Endodermal cell (in vitro differentiated cells): ENCODE data around the gene GCM1. TPM values are rescaled to one million over a fixed set of nuclear protein-coding genes. Genes with fewer than 3 reads are reported as not detected.

Experiments used
- DNase-seq: peaks from one replicate; pipeline ENCODE4 v3.0.0-alpha.2; 2017
- H3K27ac ChIP-seq: 2 replicates; pipeline ENCODE4 v1.5.1; 2013; ENCODE audit warnings: mild to moderate bottlenecking, low read depth, low read length, moderate library complexity
- H3K27me3 ChIP-seq: 2 replicates; pipeline ENCODE4 v1.6.1; 2013; ENCODE audit warnings: mild to moderate bottlenecking, low read length, moderate library complexity; ENCODE audit not compliant: insufficient read depth, control insufficient read depth, poor library complexity, severe bottlenecking
- H3K36me3 ChIP-seq: 2 replicates; pipeline ENCODE4 v1.7.0; 2013; ENCODE audit warnings: mild to moderate bottlenecking, low read length, moderate library complexity; ENCODE audit not compliant: control insufficient read depth, insufficient read depth
- H3K4me1 ChIP-seq: one replicate; pipeline ENCODE4 v1.7.0; 2013; ENCODE audit warnings: low read length; ENCODE audit not compliant: control insufficient read depth, insufficient read depth
- H3K4me3 ChIP-seq: 2 replicates; pipeline ENCODE4 v1.5.1; 2013; ENCODE audit warnings: mild to moderate bottlenecking, low read length, moderate library complexity
- H3K9ac ChIP-seq: 2 replicates; pipeline ENCODE4 v1.6.1; 2013; ENCODE audit warnings: mild to moderate bottlenecking, low read length, moderate library complexity; ENCODE audit not compliant: poor library complexity, severe bottlenecking; ENCODE audit errors: extremely low read depth
- H3K9me3 ChIP-seq: 2 replicates; pipeline ENCODE4 v1.6.1; 2013; ENCODE audit warnings: mild to moderate bottlenecking, low read length, moderate library complexity; ENCODE audit not compliant: control insufficient read depth
- H3K27ac Mint-ChIP-seq: 2 replicates; pipeline ENCODE4 v1.8.0; 2020; ENCODE audit warnings: mixed read lengths
- H3K27me3 Mint-ChIP-seq: 2 replicates; pipeline ENCODE4 v1.8.0; 2021; ENCODE audit warnings: mild to moderate bottlenecking, mixed read lengths; ENCODE audit not compliant: insufficient read depth
- H3K36me3 Mint-ChIP-seq: 2 replicates; pipeline ENCODE4 v1.8.0; 2020; ENCODE audit warnings: low read depth, mixed read lengths
- H3K4me1 Mint-ChIP-seq: 2 replicates; pipeline ENCODE4 v1.8.0; 2020; ENCODE audit warnings: mixed read lengths
- H3K4me3 Mint-ChIP-seq: 2 replicates; pipeline ENCODE4 v1.8.0; 2020; ENCODE audit warnings: mild to moderate bottlenecking, moderate library complexity, mixed read lengths
- H3K9me3 Mint-ChIP-seq: 2 replicates; pipeline ENCODE4 v1.8.0; 2020; ENCODE audit warnings: mild to moderate bottlenecking, mixed read lengths
- WGBS, 2 experiments: methylation state at CpG; one replicate each; pipeline versions ENCODE4 v1.1.5 to v1.1.7; 2013; ENCODE audit warnings: missing lambda C conversion rate in 2 of 2, mixed read lengths in 1 of 2; ENCODE audit not compliant: insufficient coverage in 1 of 2, insufficient read length in 1 of 2; 5-methylcytosine and 5-hydroxymethylcytosine counted together
- total RNA-seq, 2 donors: library from RNA; stranded (reverse); fragmentation: NEBNext Ultra II Directional in 1 of 2; extraction: Animal tissue kit (Norgen Biotek cat#: 25700) in 1 of 2; gene quantifications; 2 replicates in 1 of 2; 3 replicates in 1 of 2; pipeline ENCODE4 v1.2.1, GENCODE V29; 2021
- TF ChIP-seq, protein P1 (sequence below): fragments of 200-600 bp; sonication (generic); conservative IDR thresholded peaks from 2 replicates; pipeline ENCODE4 v1.5.0; 2021; ENCODE audit warnings: antibody characterized with exemption, mild to moderate bottlenecking

The GCM1 gene
- total RNA-seq, 2 donors from 2014 or later, result not detected

DNA sequence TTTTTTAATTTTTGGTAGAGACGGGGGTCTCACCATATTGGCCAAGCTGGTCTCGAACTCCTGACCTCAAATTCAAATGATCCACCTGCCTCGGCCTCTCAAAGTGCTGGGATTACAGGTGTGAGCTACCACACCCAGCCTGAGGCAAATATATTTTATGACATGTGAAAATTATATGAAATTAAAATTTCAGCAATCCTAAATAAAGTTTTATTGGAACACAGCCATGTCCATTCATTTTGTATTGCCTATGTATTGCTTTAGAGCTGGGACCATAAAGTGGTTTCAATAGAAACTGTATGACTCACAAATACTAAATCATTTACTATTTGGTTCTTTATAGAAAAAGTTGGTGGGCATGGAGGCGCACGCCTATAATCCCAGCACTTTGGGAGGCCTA is 32.0 kb upstream of the GCM1 start:
- no peak overlapping the region for H3K4me3 Mint-ChIP-seq
- H3K4me1 ChIP-seq, result no peaks in the 10 kb centered on the region
- H3K9me3 Mint-ChIP-seq, result no peaks in the 10 kb centered on the region
- DNase-seq, result no peak
- H3K27ac Mint-ChIP-seq, result no peak overlapping the region
- no peaks in the 10 kb centered on the region for H3K36me3 Mint-ChIP-seq
- H3K27me3 ChIP-seq, result no peaks in the 10 kb centered on the region
- H3K27me3 Mint-ChIP-seq, result no peaks in the 10 kb centered on the region
- no peak overlapping the region for H3K9ac ChIP-seq
- TF ChIP-seq, protein P1, sequence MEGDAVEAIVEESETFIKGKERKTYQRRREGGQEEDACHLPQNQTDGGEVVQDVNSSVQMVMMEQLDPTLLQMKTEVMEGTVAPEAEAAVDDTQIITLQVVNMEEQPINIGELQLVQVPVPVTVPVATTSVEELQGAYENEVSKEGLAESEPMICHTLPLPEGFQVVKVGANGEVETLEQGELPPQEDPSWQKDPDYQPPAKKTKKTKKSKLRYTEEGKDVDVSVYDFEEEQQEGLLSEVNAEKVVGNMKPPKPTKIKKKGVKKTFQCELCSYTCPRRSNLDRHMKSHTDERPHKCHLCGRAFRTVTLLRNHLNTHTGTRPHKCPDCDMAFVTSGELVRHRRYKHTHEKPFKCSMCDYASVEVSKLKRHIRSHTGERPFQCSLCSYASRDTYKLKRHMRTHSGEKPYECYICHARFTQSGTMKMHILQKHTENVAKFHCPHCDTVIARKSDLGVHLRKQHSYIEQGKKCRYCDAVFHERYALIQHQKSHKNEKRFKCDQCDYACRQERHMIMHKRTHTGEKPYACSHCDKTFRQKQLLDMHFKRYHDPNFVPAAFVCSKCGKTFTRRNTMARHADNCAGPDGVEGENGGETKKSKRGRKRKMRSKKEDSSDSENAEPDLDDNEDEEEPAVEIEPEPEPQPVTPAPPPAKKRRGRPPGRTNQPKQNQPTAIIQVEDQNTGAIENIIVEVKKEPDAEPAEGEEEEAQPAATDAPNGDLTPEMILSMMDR, result no peak
- WGBS, 2 experiments, result 95 to 100% methylated on average over 1 to 5 of the region's 5 CpGs
- no peak overlapping the region for H3K27ac ChIP-seq
- no peaks in the 10 kb centered on the region for H3K36me3 ChIP-seq
- peaks cover 5% of the 10 kb centered on the region for H3K4me1 Mint-ChIP-seq
- no peaks in the 10 kb centered on the region for H3K9me3 ChIP-seq
- H3K4me3 ChIP-seq, result no peak overlapping the region

DNA sequence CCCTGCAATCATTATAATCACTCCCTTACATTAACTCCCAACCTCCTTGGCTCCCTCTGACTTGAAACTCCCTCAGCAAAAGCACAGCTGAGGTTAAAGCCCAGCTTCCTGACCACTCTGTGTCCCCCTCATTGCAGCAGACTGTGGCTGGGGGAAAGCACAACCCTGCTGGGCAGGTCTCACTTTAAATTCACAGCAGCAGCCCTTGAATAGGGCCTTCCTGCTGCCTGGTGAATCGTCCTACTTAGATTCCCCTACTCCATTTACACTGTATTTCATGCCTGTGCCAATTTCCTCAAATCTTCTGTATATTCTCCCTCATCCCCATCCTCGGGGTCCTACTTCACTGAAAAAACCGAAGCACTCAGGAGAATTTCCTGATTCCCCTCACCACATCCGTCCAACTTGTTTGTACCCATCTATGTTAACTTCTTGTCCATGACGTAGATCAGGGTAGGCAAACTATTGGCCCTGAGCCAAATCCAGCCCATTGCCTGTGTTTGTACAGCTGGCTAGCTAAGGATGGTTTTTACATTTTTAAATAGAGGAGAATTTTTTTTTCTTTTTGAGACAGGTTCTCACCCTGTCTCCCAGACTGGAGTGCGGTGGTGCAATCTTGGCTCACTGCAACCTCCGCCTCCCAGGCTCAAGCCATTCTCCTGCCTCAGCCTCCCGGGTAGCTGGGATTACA is 31.5 kb upstream of the GCM1 start:
- H3K27ac Mint-ChIP-seq, result no peak overlapping the region
- TF ChIP-seq, protein P1, result no peak

DNA sequence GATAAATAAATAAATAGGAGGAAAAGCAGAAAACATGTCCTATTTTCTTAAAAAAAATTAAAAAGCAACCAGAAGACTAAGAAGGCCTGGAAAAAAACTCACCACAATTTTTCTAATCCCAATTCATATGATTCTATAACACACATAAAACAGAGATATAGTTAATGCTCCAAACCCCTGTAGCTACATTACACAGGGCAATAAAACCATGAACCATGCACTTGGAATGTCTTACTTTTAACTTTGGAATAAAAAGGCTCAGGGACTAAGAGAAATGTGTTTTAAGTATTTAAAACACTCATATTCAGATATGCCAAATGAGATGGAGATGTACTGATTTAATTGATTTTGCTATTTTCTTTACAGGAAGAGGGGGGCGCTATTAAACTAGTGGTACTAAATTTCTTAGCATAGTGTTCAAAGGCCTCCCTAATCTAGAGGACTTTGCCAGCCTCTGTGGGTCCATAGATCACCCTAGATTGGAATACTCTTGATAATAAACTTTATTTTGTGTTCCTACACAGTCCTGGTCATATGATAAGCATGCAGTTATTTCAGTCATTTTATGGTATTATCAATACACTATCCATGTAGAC is 30.3 kb upstream of the GCM1 start:
- H3K9me3 ChIP-seq, result no peaks in the 10 kb centered on the region
- TF ChIP-seq, protein P1, result no peak
- no peak overlapping the region for H3K4me3 ChIP-seq
- no peaks in the 10 kb centered on the region for H3K4me1 ChIP-seq
- WGBS, 2 experiments, result 83 to 100% methylated on average over 1 of the region's 1 CpG
- H3K4me3 Mint-ChIP-seq, result no peak overlapping the region
- no peaks in the 10 kb centered on the region for H3K9me3 Mint-ChIP-seq
- H3K27ac Mint-ChIP-seq, result no peak overlapping the region
- H3K9ac ChIP-seq, result no peak overlapping the region
- H3K36me3 ChIP-seq, result no peaks in the 10 kb centered on the region
- H3K4me1 Mint-ChIP-seq, result peaks cover 2% of the 10 kb centered on the region
- H3K27ac ChIP-seq, result no peak overlapping the region
- H3K27me3 Mint-ChIP-seq, result no peaks in the 10 kb centered on the region
- no peaks in the 10 kb centered on the region for H3K27me3 ChIP-seq
- H3K36me3 Mint-ChIP-seq, result no peaks in the 10 kb centered on the region
- no peak for DNase-seq

More for the DNA sequence above, 31.5 kb upstream of the GCM1 start:
- Histone ChIP-seq H3K9ac (no peak overlapping the region), H3K9me3 (no peaks in the 10 kb centered on the region), H3K27ac (no peak overlapping the region), H3K4me3 (no peak overlapping the region), H3K4me1 (no peaks in the 10 kb centered on the region), H3K36me3 (no peaks in the 10 kb centered on the region), H3K27me3 (no peaks in the 10 kb centered on the region)
- no peak for DNase-seq
- Mint-ChIP-seq H3K9me3 (no peaks in the 10 kb centered on the region), H3K36me3 (no peaks in the 10 kb centered on the region), H3K4me3 (no peak overlapping the region), H3K27me3 (no peaks in the 10 kb centered on the region), H3K4me1 (peaks cover 5% of the 10 kb centered on the region)
- WGBS, 2 experiments, result 71 to 86% methylated on average over 4 to 8 of the region's 8 CpGs
